Measurements from ENCODE around the gene ROBO2. TPM values are rescaled to one million over a fixed set of nuclear protein-coding genes. Genes with fewer than 3 reads are reported as not detected.

The ROBO2 gene
- polyA plus RNA-seq, 1 of the 3 experiments (the other 2 are of a cell fraction) = not detected

GRCh38 chr3:77281721-77282120, 241.8 kb downstream of the ROBO2 start:
- Histone ChIP-seq H3K27me3 (ENCODE audit: insufficient read depth) (no peaks in the 10 kb centered on the region), H3K4me1 (ENCODE audit: control insufficient read depth in 1 of 2, insufficient read depth in 2 of 2, low read depth in 1 of 2, low read length in 1 of 2) (peaks cover 0 to 3% of the 10 kb centered on the region in 2 experiments; a peak in 2 of 4 replicates), H3K9ac (no peak overlapping the region), H3K9me2 (no peaks in the 10 kb centered on the region), H3K27ac (ENCODE audit: low read depth in 2 of 2, low read length in 1 of 2) (no peak overlapping the region), H3K36me3 (replicated peaks in 1 of 2; ENCODE audit: control insufficient read depth in 1 of 2, insufficient read depth in 2 of 2, low read length in 1 of 2) (no peaks in the 10 kb centered on the region), H3K4me3 (ENCODE audit: low read depth in 2 of 2, low read length in 1 of 2) (no peak overlapping the region), H4K20me1 (ENCODE audit: insufficient read depth) (no peaks in the 10 kb centered on the region), H3F3A (replicated peaks; ENCODE audit: insufficient read depth) (no peaks in the 10 kb centered on the region), H3K4me2 (no peak overlapping the region), H3K79me2 (ENCODE audit: insufficient read depth) (no peaks in the 10 kb centered on the region), H3K9me3 (no peaks in the 10 kb centered on the region), H2AFZ (ENCODE audit: low read depth) (no peak overlapping the region)
- POLR2A ChIA-PET = no interaction called here
- CTCF ChIA-PET = interaction anchor here (0.6 to 1.3 kb wide), 4 partner anchors 24 to 1729 kb away, joined by 3 to 7 read pairs (median 3); no protein-coding TSS in a partner anchor
- no peak for DNase-seq
- TF ChIP-seq SIN3A (IDR thresholded peaks at IDR 0.05; ENCODE audit: borderline replicate concordance, low read depth, low read length) (no peak), MXI1 (IDR thresholded peaks at IDR 0.05; ENCODE audit: low read depth, low read length) (no peak), NFIC (IDR thresholded peaks at IDR 0.05; ENCODE audit: borderline replicate concordance) (no peak), FOSL2 (IDR thresholded peaks at IDR 0.05; ENCODE audit: borderline replicate concordance, low read depth) (no peak), GABPA (IDR thresholded peaks at IDR 0.05; ENCODE audit: low read depth) (no peak), CHD2 (IDR thresholded peaks at IDR 0.05; ENCODE audit: low read length, partially characterized antibody) (no peak), EZH2phosphoT487 (IDR thresholded peaks at IDR 0.05; ENCODE audit: borderline replicate concordance, low read depth) (no peak), RAD21 (IDR thresholded peaks at IDR 0.05; ENCODE audit: low read length) (no peak), IRF3 (IDR thresholded peaks at IDR 0.05; ENCODE audit: low read depth, low read length) (no peak), REST (IDR thresholded peaks at IDR 0.05; ENCODE audit: low read depth, low read length) (no peak), FOXJ3 (CRISPR knock-in tag; IDR thresholded peaks at IDR 0.05) (no peak), EP300 (IDR thresholded peaks at IDR 0.05; ENCODE audit: borderline replicate concordance in 1 of 2, low read depth in 1 of 2, low read length in 1 of 2) (no peak), MEF2A (IDR thresholded peaks at IDR 0.05; ENCODE audit: borderline replicate concordance, low read depth) (no peak), RFX5 (IDR thresholded peaks at IDR 0.05; ENCODE audit: low read length) (no peak), FOXM1 (IDR thresholded peaks at IDR 0.05; ENCODE audit: low read depth) (no peak)
- TF ChIP-seq, protein P1, sequence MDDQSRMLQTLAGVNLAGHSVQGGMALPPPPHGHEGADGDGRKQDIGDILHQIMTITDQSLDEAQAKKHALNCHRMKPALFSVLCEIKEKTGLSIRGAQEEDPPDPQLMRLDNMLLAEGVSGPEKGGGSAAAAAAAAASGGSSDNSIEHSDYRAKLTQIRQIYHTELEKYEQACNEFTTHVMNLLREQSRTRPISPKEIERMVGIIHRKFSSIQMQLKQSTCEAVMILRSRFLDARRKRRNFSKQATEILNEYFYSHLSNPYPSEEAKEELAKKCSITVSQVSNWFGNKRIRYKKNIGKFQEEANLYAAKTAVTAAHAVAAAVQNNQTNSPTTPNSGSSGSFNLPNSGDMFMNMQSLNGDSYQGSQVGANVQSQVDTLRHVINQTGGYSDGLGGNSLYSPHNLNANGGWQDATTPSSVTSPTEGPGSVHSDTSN (IDR thresholded peaks at IDR 0.05) = no peak
- TF ChIP-seq, protein P2, sequence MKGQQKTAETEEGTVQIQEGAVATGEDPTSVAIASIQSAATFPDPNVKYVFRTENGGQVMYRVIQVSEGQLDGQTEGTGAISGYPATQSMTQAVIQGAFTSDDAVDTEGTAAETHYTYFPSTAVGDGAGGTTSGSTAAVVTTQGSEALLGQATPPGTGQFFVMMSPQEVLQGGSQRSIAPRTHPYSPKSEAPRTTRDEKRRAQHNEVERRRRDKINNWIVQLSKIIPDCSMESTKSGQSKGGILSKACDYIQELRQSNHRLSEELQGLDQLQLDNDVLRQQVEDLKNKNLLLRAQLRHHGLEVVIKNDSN (IDR thresholded peaks at IDR 0.05; ENCODE audit: borderline replicate concordance, low read depth) = no peak
- TF ChIP-seq, protein P3, sequence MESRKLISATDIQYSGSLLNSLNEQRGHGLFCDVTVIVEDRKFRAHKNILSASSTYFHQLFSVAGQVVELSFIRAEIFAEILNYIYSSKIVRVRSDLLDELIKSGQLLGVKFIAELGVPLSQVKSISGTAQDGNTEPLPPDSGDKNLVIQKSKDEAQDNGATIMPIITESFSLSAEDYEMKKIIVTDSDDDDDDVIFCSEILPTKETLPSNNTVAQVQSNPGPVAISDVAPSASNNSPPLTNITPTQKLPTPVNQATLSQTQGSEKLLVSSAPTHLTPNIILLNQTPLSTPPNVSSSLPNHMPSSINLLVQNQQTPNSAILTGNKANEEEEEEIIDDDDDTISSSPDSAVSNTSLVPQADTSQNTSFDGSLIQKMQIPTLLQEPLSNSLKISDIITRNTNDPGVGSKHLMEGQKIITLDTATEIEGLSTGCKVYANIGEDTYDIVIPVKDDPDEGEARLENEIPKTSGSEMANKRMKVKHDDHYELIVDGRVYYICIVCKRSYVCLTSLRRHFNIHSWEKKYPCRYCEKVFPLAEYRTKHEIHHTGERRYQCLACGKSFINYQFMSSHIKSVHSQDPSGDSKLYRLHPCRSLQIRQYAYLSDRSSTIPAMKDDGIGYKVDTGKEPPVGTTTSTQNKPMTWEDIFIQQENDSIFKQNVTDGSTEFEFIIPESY (IDR thresholded peaks at IDR 0.05; ENCODE audit: borderline replicate concordance, low read depth) = no peak
- WGBS (ENCODE audit: low lambda C conversion rate) = 38% methylated on average over 3 of the region's 8 CpGs

Data from SK-N-SH (cell line).